BJ (cell line): ENCODE data around the gene EXOC6B. TPM values are rescaled to one million over a fixed set of nuclear protein-coding genes. Genes with fewer than 3 reads are reported as not detected.

Experiments used
- CTCF ChIA-PET: fragments of 350-600 bp; formaldehyde crosslinking; extraction: SDS; loops from one replicate; lab custom pipeline; 2021; ENCODE audit warnings: antibody characterized with exemption, inconsistent platforms; lab: Yijun Ruan, JAX
- POLR2A ChIA-PET: fragments of 300-600 bp; sonication (Branson Sonifier 250); formaldehyde crosslinking; extraction: SDS; loops from one replicate; lab custom pipeline; 2021; ENCODE audit warnings: antibody characterized with exemption; lab: Charles Lee
- DNase-seq: peaks from one replicate; pipeline ENCODE4 v3.0.0-alpha.2; 2011; ENCODE audit warnings: low read depth
- H3K27me3 ChIP-seq: 2 replicates; pipeline ENCODE4 v1.6.0; 2011; ENCODE audit warnings: low read length; ENCODE audit not compliant: control insufficient read depth, insufficient read depth
- H3K36me3 ChIP-seq: 2 replicates; pipeline ENCODE4 v1.5.1; 2011; ENCODE audit warnings: low read length; ENCODE audit not compliant: control insufficient read depth, insufficient read depth
- H3K4me3 ChIP-seq: 2 replicates; pipeline ENCODE4 v1.5.1; 2011; ENCODE audit warnings: low read depth, mild to moderate bottlenecking, control low read depth, low read length
- polyA plus RNA-seq: library from polyadenylated mRNA; depleted of rRNA; stranded (reverse); fragments of >200 nt; gene quantifications from 2 replicates; pipeline ENCODE4 v1.2.3, GENCODE V29; 2011
- TF ChIP-seq, protein P1 (sequence below): IDR thresholded peaks from 2 replicates; pipeline ENCODE4 v1.5.1; 2011; ENCODE audit warnings: low read depth, mild to moderate bottlenecking, control low read depth, inconsistent platforms, low read length, moderate library complexity; ENCODE audit not compliant: insufficient read depth

EXOC6B gene
- polyA plus RNA-seq, 1 experiment, result 15.5 TPM

DNA sequence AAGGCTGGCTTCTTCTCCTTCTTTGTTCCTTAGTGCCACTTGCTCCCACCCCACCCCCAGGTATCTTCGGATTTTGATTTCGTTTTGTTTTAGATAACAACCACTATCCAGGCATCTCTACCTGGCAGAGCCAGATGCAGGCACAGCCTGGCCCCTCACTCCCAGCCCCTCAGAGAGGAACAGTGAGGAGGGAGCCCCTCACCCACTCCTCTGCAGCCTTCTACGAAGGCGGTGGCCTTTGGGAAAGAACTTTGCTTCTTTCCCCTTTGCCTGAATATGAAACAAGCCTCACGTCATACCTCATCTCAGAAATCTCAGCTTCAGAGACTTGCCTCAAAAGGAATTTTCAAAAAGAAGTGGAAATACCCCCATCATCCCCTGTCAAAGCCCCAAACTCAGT is 671.9 kb downstream of the EXOC6B start:
- TF ChIP-seq, protein P1, sequence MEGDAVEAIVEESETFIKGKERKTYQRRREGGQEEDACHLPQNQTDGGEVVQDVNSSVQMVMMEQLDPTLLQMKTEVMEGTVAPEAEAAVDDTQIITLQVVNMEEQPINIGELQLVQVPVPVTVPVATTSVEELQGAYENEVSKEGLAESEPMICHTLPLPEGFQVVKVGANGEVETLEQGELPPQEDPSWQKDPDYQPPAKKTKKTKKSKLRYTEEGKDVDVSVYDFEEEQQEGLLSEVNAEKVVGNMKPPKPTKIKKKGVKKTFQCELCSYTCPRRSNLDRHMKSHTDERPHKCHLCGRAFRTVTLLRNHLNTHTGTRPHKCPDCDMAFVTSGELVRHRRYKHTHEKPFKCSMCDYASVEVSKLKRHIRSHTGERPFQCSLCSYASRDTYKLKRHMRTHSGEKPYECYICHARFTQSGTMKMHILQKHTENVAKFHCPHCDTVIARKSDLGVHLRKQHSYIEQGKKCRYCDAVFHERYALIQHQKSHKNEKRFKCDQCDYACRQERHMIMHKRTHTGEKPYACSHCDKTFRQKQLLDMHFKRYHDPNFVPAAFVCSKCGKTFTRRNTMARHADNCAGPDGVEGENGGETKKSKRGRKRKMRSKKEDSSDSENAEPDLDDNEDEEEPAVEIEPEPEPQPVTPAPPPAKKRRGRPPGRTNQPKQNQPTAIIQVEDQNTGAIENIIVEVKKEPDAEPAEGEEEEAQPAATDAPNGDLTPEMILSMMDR, result no peak
- Histone ChIP-seq H3K4me3 (no peak overlapping the region), H3K36me3 (no peaks in the 10 kb centered on the region), H3K27me3 (peaks cover 26% of the 10 kb centered on the region)
- DNase-seq, result no peak
- POLR2A ChIA-PET, result no interaction called here
- CTCF ChIA-PET, result interaction anchor here (1.2 to 10.2 kb wide), 3 partner anchors 354 to 623 kb away, joined by 3 to 213 read pairs (median 150); no protein-coding TSS in a partner anchor

- Histone ChIP-seq H3K36me3 (no peaks in the 10 kb centered on the region), H3K4me3 (no peak overlapping the region), H3K27me3 (peaks cover 28% of the 10 kb centered on the region)
- ChIA-PET POLR2A (no interaction called here), CTCF (interaction anchor here (0.6 to 10.2 kb wide), 7 partner anchors 10 to 676 kb away, joined by 3 to 213 read pairs (median 6); no protein-coding TSS in a partner anchor)
- TF ChIP-seq, protein P1, result no peak
- DNase-seq, result no peak
Observed at GRCh38 chr2:72153026-72153791, 672.6 kb downstream of the EXOC6B start.

GRCh38 chr2:72150861-72151356 is 674.9 kb downstream of the EXOC6B start:
- peaks cover 46% of the 10 kb centered on the region for H3K27me3 ChIP-seq
- TF ChIP-seq, protein P1, result no peak
- POLR2A ChIA-PET, result no interaction called here

GRCh38 chr2:72150157-72150860 is 675.5 kb downstream of the EXOC6B start:
- DNase-seq, result no peak
- Histone ChIP-seq H3K27me3 (peaks cover 49% of the 10 kb centered on the region), H3K36me3 (no peaks in the 10 kb centered on the region), H3K4me3 (no peak overlapping the region)
- TF ChIP-seq, protein P1, result peak; percentile 80
- ChIA-PET CTCF (interaction anchor here (0.6 to 10.2 kb wide), 60 partner anchors 9 to 780 kb away, joined by 3 to 213 read pairs (median 4); no protein-coding TSS in a partner anchor), POLR2A (no interaction called here)

More at GRCh38 chr2:72150861-72151356, 674.9 kb downstream of the EXOC6B start:
- no peaks in the 10 kb centered on the region for H3K36me3 ChIP-seq
- CTCF ChIA-PET, result interaction anchor here (0.6 to 10.2 kb wide), 52 partner anchors 8 to 780 kb away, joined by 3 to 213 read pairs (median 5); no protein-coding TSS in a partner anchor
- DNase-seq, result no peak
- H3K4me3 ChIP-seq, result no peak overlapping the region
